GM12873 (cell line): ENCODE measurements around the gene RHOT2.

ENCODE experiments used
- CTCF ChIP-seq: IDR thresholded peaks from 2 replicates; pipeline ENCODE4 v1.5.1; 2012; ENCODE audit warnings: low read depth, mild to moderate bottlenecking, moderate library complexity, low read length, control low read depth; ENCODE audit not compliant: insufficient read depth; ENCODE audit errors: missing control alignments

Gene RHOT2

GRCh38 chr16:638836-639235 is 29.1 kb upstream of the RHOT2 start:
- no peak for TF ChIP-seq CTCF

- TF ChIP-seq CTCF = no peak
Measured at GRCh38 chr16:640614-641013, 27.3 kb upstream of the RHOT2 start.

- TF ChIP-seq CTCF = no peak
Measured at GRCh38 chr16:641326-642188, 26.4 kb upstream of the RHOT2 start, which contains the start of gene MCRIP2. MCRIP2 (plus strand) TSS chr16:641828; CDS start chr16:641992, 164 bp downstream.

GRCh38 chr16:642189-643049 is 25.5 kb upstream of the RHOT2 start:
- no peak for TF ChIP-seq CTCF

GRCh38 chr16:643050-643368 is 24.9 kb upstream of the RHOT2 start:
- TF ChIP-seq CTCF = no peak

GRCh38 chr16:644556-644955 is 23.4 kb upstream of the RHOT2 start:
- TF ChIP-seq CTCF = no peak

GRCh38 chr16:645852-646678 is 21.9 kb upstream of the RHOT2 start:
- no peak for TF ChIP-seq CTCF
